ENCODE results near the gene TEX29.

- TF ChIP-seq POLR2A (IDR thresholded peaks at IDR 0.05), result no peak
- no peak for TF ChIP-seq CTCF (IDR thresholded peaks at IDR 0.05)
- no peak for TF ChIP-seq EP300 (IDR thresholded peaks at IDR 0.05)
Measured at GRCh38 chr13:111317571-111318345, 2.7 kb upstream of the TEX29 start.
